ENCODE data around the gene ADAMTSL5.
"Not testable (repeated sequence)": the region's sequence is repeated elsewhere in the genome, so short reads cannot be mapped to it uniquely, and the experiment has no call there.

The ADAMTSL5 gene

GRCh38 chr19:1549332-1549945, 36.6 kb upstream of the ADAMTSL5 start:
- TF ChIP-seq TCF4 (CRISPR knock-in tag; IDR thresholded peaks at IDR 0.05; ENCODE audit: borderline replicate concordance) (no peak), ZC3H10 (CRISPR knock-in tag; IDR thresholded peaks at IDR 0.05) (no peak), ZFP30 (CRISPR knock-in tag; IDR thresholded peaks at IDR 0.05) (no peak), PATZ1 (CRISPR knock-in tag; IDR thresholded peaks at IDR 0.05; ENCODE audit: borderline replicate concordance) (no peak), CREB5 (CRISPR knock-in tag; IDR thresholded peaks at IDR 0.05; ENCODE audit: low read depth) (no peak), POU6F1 (CRISPR knock-in tag; IDR thresholded peaks at IDR 0.05; ENCODE audit: borderline replicate concordance, low read depth) (no peak), ZNF70 (CRISPR knock-in tag; IDR thresholded peaks at IDR 0.05) (no peak), PPARA (CRISPR knock-in tag; IDR thresholded peaks at IDR 0.05; ENCODE audit: borderline replicate concordance) (no peak), CSDC2 (CRISPR knock-in tag; IDR thresholded peaks at IDR 0.05) (no peak), GLIS3 (CRISPR knock-in tag; IDR thresholded peaks at IDR 0.05) (no peak), ISL1 (CRISPR knock-in tag; IDR thresholded peaks at IDR 0.05) (no peak), BACH2 (CRISPR knock-in tag; IDR thresholded peaks at IDR 0.05; ENCODE audit: borderline replicate concordance) (no peak), CSRNP3 (CRISPR knock-in tag; IDR thresholded peaks at IDR 0.05) (no peak), ZNF565 (CRISPR knock-in tag; conservative IDR thresholded peaks at IDR 0.05; ENCODE audit: low read depth) (no peak), TOX (CRISPR knock-in tag; IDR thresholded peaks at IDR 0.05; ENCODE audit: borderline replicate concordance) (no peak), OSR1 (CRISPR knock-in tag; IDR thresholded peaks at IDR 0.05) (no peak)
- ATAC-seq = no peak

- ATAC-seq = no peak
- no peak for TF ChIP-seq BACH2 (CRISPR knock-in tag; IDR thresholded peaks at IDR 0.05; ENCODE audit: borderline replicate concordance)
- TF ChIP-seq PATZ1 (CRISPR knock-in tag; IDR thresholded peaks at IDR 0.05; ENCODE audit: borderline replicate concordance) = no peak
- no peak for TF ChIP-seq ZFP30 (CRISPR knock-in tag; IDR thresholded peaks at IDR 0.05)
- TF ChIP-seq CREB5 (CRISPR knock-in tag; IDR thresholded peaks at IDR 0.05; ENCODE audit: low read depth) = no peak
- TF ChIP-seq POU6F1 (CRISPR knock-in tag; IDR thresholded peaks at IDR 0.05; ENCODE audit: borderline replicate concordance, low read depth) = no peak
- no peak for TF ChIP-seq CSDC2 (CRISPR knock-in tag; IDR thresholded peaks at IDR 0.05)
- TF ChIP-seq SNAI2 (CRISPR knock-in tag; IDR thresholded peaks at IDR 0.05) = no peak
- no peak for TF ChIP-seq ZNF8 (CRISPR knock-in tag; IDR thresholded peaks at IDR 0.05)
- TF ChIP-seq PPARA (CRISPR knock-in tag; IDR thresholded peaks at IDR 0.05; ENCODE audit: borderline replicate concordance) = no peak
- no peak for TF ChIP-seq GLIS3 (CRISPR knock-in tag; IDR thresholded peaks at IDR 0.05)
- TF ChIP-seq ISL1 (CRISPR knock-in tag; IDR thresholded peaks at IDR 0.05) = no peak
- TF ChIP-seq ZNF565 (CRISPR knock-in tag; conservative IDR thresholded peaks at IDR 0.05; ENCODE audit: low read depth) = no peak
- no peak for TF ChIP-seq TCF4 (CRISPR knock-in tag; IDR thresholded peaks at IDR 0.05; ENCODE audit: borderline replicate concordance)
- TF ChIP-seq RARB (CRISPR knock-in tag; IDR thresholded peaks at IDR 0.05) = no peak
- TF ChIP-seq ZFP3 (CRISPR knock-in tag; IDR thresholded peaks at IDR 0.05) = no peak
- TF ChIP-seq OSR1 (CRISPR knock-in tag; IDR thresholded peaks at IDR 0.05) = no peak
- TF ChIP-seq TSHZ2 (CRISPR knock-in tag; IDR thresholded peaks at IDR 0.05) = no peak
- TF ChIP-seq TOX (CRISPR knock-in tag; IDR thresholded peaks at IDR 0.05; ENCODE audit: borderline replicate concordance) = no peak
Measured at GRCh38 chr19:1540365-1540925, 27.6 kb upstream of the ADAMTSL5 start.

- not testable (repeated sequence) for ATAC-seq
Measured at GRCh38 chr19:1539749-1540148, 26.9 kb upstream of the ADAMTSL5 start.
